Muscle layer of duodenum (tissue), 2 donors: ENCODE results near the gene TRIML1.

Source experiments
- H3K27ac ChIP-seq: one replicate; pipeline ENCODE4 v1.7.0; 2013; ENCODE audit warnings: mild to moderate bottlenecking, low read length
- H3K27me3 ChIP-seq: one replicate; pipeline ENCODE4 v1.7.0; 2013; ENCODE audit warnings: low read depth, mild to moderate bottlenecking, control low read depth, low read length
- H3K36me3 ChIP-seq, 2 donors: one replicate each; pipeline ENCODE4 v1.7.0; 2013; ENCODE audit warnings: low read length in 2 of 2, control low read depth in 1 of 2, mild to moderate bottlenecking in 1 of 2; ENCODE audit not compliant: insufficient read depth in 2 of 2, control insufficient read depth in 1 of 2
- H3K4me1 ChIP-seq, 2 donors: one replicate each; pipeline ENCODE4 v1.7.0; 2013; ENCODE audit warnings: low read length in 2 of 2, mild to moderate bottlenecking in 2 of 2, control low read depth in 1 of 2, moderate library complexity in 1 of 2; ENCODE audit not compliant: insufficient read depth in 2 of 2, control insufficient read depth in 1 of 2
- H3K4me3 ChIP-seq, 2 donors: one replicate each; pipeline ENCODE4 v1.7.0; 2013; ENCODE audit warnings: low read length in 2 of 2, low read depth in 1 of 2, mild to moderate bottlenecking in 1 of 2
- H3K9me3 ChIP-seq, 2 donors: one replicate each; pipeline ENCODE4 v1.7.0; 2013; ENCODE audit warnings: low read length in 2 of 2, control low read depth in 1 of 2, mild to moderate bottlenecking in 1 of 2; ENCODE audit not compliant: control insufficient read depth in 1 of 2
- donor health status: healthy.

Gene TRIML1

GRCh38 chr4:188190461-188190860 is 51.2 kb downstream of the TRIML1 start:
- Histone ChIP-seq H3K4me3 (no peak overlapping the region), H3K9me3 (no peaks in the 10 kb centered on the region), H3K27ac (no peak overlapping the region), H3K36me3 (no peaks in the 10 kb centered on the region), H3K4me1 (no peaks in the 10 kb centered on the region), H3K27me3 (no peaks in the 10 kb centered on the region)

GRCh38 chr4:188194421-188194820 is 55.2 kb downstream of the TRIML1 start:
- Histone ChIP-seq H3K4me3 (no peak overlapping the region), H3K27me3 (no peaks in the 10 kb centered on the region), H3K36me3 (no peaks in the 10 kb centered on the region), H3K27ac (no peak overlapping the region), H3K9me3 (no peaks in the 10 kb centered on the region), H3K4me1 (no peaks in the 10 kb centered on the region)

GRCh38 chr4:188195389-188195985 is 56.2 kb downstream of the TRIML1 start:
- Histone ChIP-seq H3K27ac (no peak overlapping the region), H3K27me3 (no peaks in the 10 kb centered on the region), H3K4me1 (no peaks in the 10 kb centered on the region), H3K36me3 (no peaks in the 10 kb centered on the region), H3K4me3 (no peak overlapping the region), H3K9me3 (no peaks in the 10 kb centered on the region)

- no peaks in the 10 kb centered on the region for H3K36me3 ChIP-seq
- H3K4me1 ChIP-seq = no peaks in the 10 kb centered on the region
- H3K27me3 ChIP-seq = no peaks in the 10 kb centered on the region
- H3K4me3 ChIP-seq = no peak overlapping the region
- H3K27ac ChIP-seq = no peak overlapping the region
- no peaks in the 10 kb centered on the region for H3K9me3 ChIP-seq
Measured at GRCh38 chr4:188196134-188196735, 57.0 kb downstream of the TRIML1 start.
